ENCODE data around the gene MTCL3.

Gene MTCL3

GRCh38 chr6:127447780-127448179 is 71.4 kb downstream of the MTCL3 start:
- Mint-ChIP-seq H3K9me3 (no peaks in the 10 kb centered on the region), H3K27ac (ENCODE audit: unreplicated experiment) (no peak overlapping the region), H3K27me3 (ENCODE audit: low read depth) (no peaks in the 10 kb centered on the region), H3K4me1 (no peaks in the 10 kb centered on the region), H3K36me3 (ENCODE audit: low read depth) (peaks cover 25% of the 10 kb centered on the region), H3K4me3 (no peak overlapping the region)
- TF ChIP-seq CTCF (conservative IDR thresholded peaks at IDR 0.05), result no peak
- no peak for DNase-seq (ENCODE audit: low read depth, low spot score)

GRCh38 chr6:127446356-127446755 is 72.8 kb downstream of the MTCL3 start:
- DNase-seq (ENCODE audit: low read depth, low spot score), result no peak
- Mint-ChIP-seq H3K4me1 (no peaks in the 10 kb centered on the region), H3K27ac (ENCODE audit: unreplicated experiment) (no peak overlapping the region), H3K9me3 (no peaks in the 10 kb centered on the region), H3K27me3 (ENCODE audit: low read depth) (no peaks in the 10 kb centered on the region), H3K4me3 (no peak overlapping the region), H3K36me3 (ENCODE audit: low read depth) (peaks cover 24% of the 10 kb centered on the region)
- no peak for TF ChIP-seq CTCF (conservative IDR thresholded peaks at IDR 0.05)

- DNase-seq (ENCODE audit: low read depth, low spot score), result no peak
- Mint-ChIP-seq H3K27me3 (ENCODE audit: low read depth) (no peaks in the 10 kb centered on the region), H3K27ac (ENCODE audit: unreplicated experiment) (no peak overlapping the region), H3K36me3 (ENCODE audit: low read depth) (peaks cover 23% of the 10 kb centered on the region), H3K4me3 (no peak overlapping the region), H3K9me3 (no peaks in the 10 kb centered on the region), H3K4me1 (no peaks in the 10 kb centered on the region)
- TF ChIP-seq CTCF (conservative IDR thresholded peaks at IDR 0.05), result no peak
Measured at GRCh38 chr6:127441881-127442280, 77.3 kb downstream of the MTCL3 start.

GRCh38 chr6:127439718-127440117 is 79.4 kb downstream of the MTCL3 start:
- H3K4me1 Mint-ChIP-seq, result no peaks in the 10 kb centered on the region
- no peak overlapping the region for H3K27ac Mint-ChIP-seq (ENCODE audit: unreplicated experiment)
- no peaks in the 10 kb centered on the region for H3K27me3 Mint-ChIP-seq (ENCODE audit: low read depth)
- no peak for TF ChIP-seq CTCF (conservative IDR thresholded peaks at IDR 0.05)
- no peak for DNase-seq (ENCODE audit: low read depth, low spot score)
- H3K9me3 Mint-ChIP-seq, result no peaks in the 10 kb centered on the region
- H3K36me3 Mint-ChIP-seq (ENCODE audit: low read depth), result peaks cover 20% of the 10 kb centered on the region
- no peak overlapping the region for H3K4me3 Mint-ChIP-seq

GRCh38 chr6:127436578-127437110 is 82.5 kb downstream of the MTCL3 start:
- H3K4me1 Mint-ChIP-seq, result no peaks in the 10 kb centered on the region
- no peaks in the 10 kb centered on the region for H3K9me3 Mint-ChIP-seq
- no peak for TF ChIP-seq CTCF (conservative IDR thresholded peaks at IDR 0.05)
- no peak for DNase-seq (ENCODE audit: low read depth, low spot score)
- no peak overlapping the region for H3K4me3 Mint-ChIP-seq
- peaks cover 17% of the 10 kb centered on the region for H3K36me3 Mint-ChIP-seq (ENCODE audit: low read depth)
- no peaks in the 10 kb centered on the region for H3K27me3 Mint-ChIP-seq (ENCODE audit: low read depth)
- peak overlapping the region; percentile 27 for H3K27ac Mint-ChIP-seq (ENCODE audit: unreplicated experiment)
